BJ (cell line): ENCODE data around the gene SGF29. TPM values are rescaled to one million over a fixed set of nuclear protein-coding genes. Genes with fewer than 3 reads are reported as not detected.
"Not testable (repeated sequence)": the region's sequence is repeated elsewhere in the genome, so short reads cannot be mapped to it uniquely, and the experiment has no call there.

ENCODE experiments used
- CTCF ChIA-PET: fragments of 350-600 bp; formaldehyde crosslinking; extraction: SDS; loops from one replicate; lab custom pipeline; 2021; ENCODE audit warnings: antibody characterized with exemption, inconsistent platforms; lab: Yijun Ruan, JAX
- POLR2A ChIA-PET: fragments of 300-600 bp; sonication (Branson Sonifier 250); formaldehyde crosslinking; extraction: SDS; loops from one replicate; lab custom pipeline; 2021; ENCODE audit warnings: antibody characterized with exemption; lab: Charles Lee
- DNase-seq: peaks from one replicate; pipeline ENCODE4 v3.0.0-alpha.2; 2011; ENCODE audit warnings: low read depth
- H3K27me3 ChIP-seq: 2 replicates; pipeline ENCODE4 v1.6.0; 2011; ENCODE audit warnings: low read length; ENCODE audit not compliant: control insufficient read depth, insufficient read depth
- H3K36me3 ChIP-seq: 2 replicates; pipeline ENCODE4 v1.5.1; 2011; ENCODE audit warnings: low read length; ENCODE audit not compliant: control insufficient read depth, insufficient read depth
- H3K4me3 ChIP-seq: 2 replicates; pipeline ENCODE4 v1.5.1; 2011; ENCODE audit warnings: low read depth, mild to moderate bottlenecking, control low read depth, low read length
- polyA plus RNA-seq: library from polyadenylated mRNA; depleted of rRNA; stranded (reverse); fragments of >200 nt; gene quantifications from 2 replicates; pipeline ENCODE4 v1.2.3, GENCODE V29; 2011
- TF ChIP-seq, protein P1 (sequence below): IDR thresholded peaks from 2 replicates; pipeline ENCODE4 v1.5.1; 2011; ENCODE audit warnings: low read depth, mild to moderate bottlenecking, control low read depth, inconsistent platforms, low read length, moderate library complexity; ENCODE audit not compliant: insufficient read depth

The SGF29 gene
- polyA plus RNA-seq, 1 experiment = 2.4 TPM

GRCh38 chr16:28591355-28591754 lies 37.6 kb downstream of the SGF29 start:
- ChIA-PET CTCF (no interaction called here), POLR2A (no interaction called here)
- TF ChIP-seq, protein P1, sequence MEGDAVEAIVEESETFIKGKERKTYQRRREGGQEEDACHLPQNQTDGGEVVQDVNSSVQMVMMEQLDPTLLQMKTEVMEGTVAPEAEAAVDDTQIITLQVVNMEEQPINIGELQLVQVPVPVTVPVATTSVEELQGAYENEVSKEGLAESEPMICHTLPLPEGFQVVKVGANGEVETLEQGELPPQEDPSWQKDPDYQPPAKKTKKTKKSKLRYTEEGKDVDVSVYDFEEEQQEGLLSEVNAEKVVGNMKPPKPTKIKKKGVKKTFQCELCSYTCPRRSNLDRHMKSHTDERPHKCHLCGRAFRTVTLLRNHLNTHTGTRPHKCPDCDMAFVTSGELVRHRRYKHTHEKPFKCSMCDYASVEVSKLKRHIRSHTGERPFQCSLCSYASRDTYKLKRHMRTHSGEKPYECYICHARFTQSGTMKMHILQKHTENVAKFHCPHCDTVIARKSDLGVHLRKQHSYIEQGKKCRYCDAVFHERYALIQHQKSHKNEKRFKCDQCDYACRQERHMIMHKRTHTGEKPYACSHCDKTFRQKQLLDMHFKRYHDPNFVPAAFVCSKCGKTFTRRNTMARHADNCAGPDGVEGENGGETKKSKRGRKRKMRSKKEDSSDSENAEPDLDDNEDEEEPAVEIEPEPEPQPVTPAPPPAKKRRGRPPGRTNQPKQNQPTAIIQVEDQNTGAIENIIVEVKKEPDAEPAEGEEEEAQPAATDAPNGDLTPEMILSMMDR = no peak
- no peak for DNase-seq
- Histone ChIP-seq H3K36me3 (peaks cover 7% of the 10 kb centered on the region), H3K27me3 (no peaks in the 10 kb centered on the region), H3K4me3 (no peak overlapping the region)

DNA sequence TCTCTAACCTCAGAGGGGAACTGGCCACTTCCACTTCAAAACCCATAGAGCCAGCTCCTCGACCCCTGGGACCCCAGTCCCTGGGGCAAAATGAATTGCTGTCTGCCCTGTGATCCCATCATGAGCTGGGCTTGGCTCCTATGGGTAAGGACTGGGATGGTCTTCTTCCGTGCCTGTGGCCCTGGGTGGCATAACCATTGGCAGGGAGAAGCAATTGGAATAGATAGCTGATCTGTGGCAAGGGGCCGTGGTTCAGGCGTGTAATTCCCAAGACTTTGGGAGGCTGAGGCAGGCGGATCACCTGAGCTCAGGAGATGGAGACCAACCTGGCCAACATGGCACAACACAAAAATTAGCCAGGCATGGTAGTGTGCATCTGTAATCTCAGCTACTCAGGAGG lies 38.8 kb downstream of the SGF29 start:
- ChIA-PET POLR2A (interaction anchor here (0.5 kb wide), 1 partner anchor 1242 kb away, joined by 5 read pairs; no protein-coding TSS in a partner anchor), CTCF (interaction anchor here (1.5 kb wide), 1 partner anchor 11 kb away, joined by 6 read pairs; no protein-coding TSS in a partner anchor)
- TF ChIP-seq, protein P1 = no peak
- Histone ChIP-seq H3K27me3 (no peaks in the 10 kb centered on the region), H3K36me3 (peaks cover 7% of the 10 kb centered on the region), H3K4me3 (no peak overlapping the region)
- DNase-seq = no peak

- POLR2A ChIA-PET = interaction anchor here (0.5 kb wide), 1 partner anchor 1241 kb away, joined by 5 read pairs; no protein-coding TSS in a partner anchor
Measured at GRCh38 chr16:28592979-28593553, 39.3 kb downstream of the SGF29 start.

GRCh38 chr16:28595451-28595850 lies 41.7 kb downstream of the SGF29 start:
- H3K27me3 ChIP-seq, H3K36me3 ChIP-seq, CTCF ChIA-PET, POLR2A ChIA-PET, DNase-seq, H3K4me3 ChIP-seq: not testable (repeated sequence)

More at GRCh38 chr16:28592979-28593553, 39.3 kb downstream of the SGF29 start:
- no peak for DNase-seq
- CTCF ChIA-PET = interaction anchor here (1.5 kb wide), 1 partner anchor 10 kb away, joined by 6 read pairs; no protein-coding TSS in a partner anchor
- Histone ChIP-seq H3K27me3 (peaks cover 2% of the 10 kb centered on the region), H3K36me3 (peaks cover 7% of the 10 kb centered on the region), H3K4me3 (no peak overlapping the region)
- TF ChIP-seq, protein P1 = no peak

- TF ChIP-seq, protein P1 = no peak
- H3K27me3 ChIP-seq = peaks cover 3% of the 10 kb centered on the region
- H3K36me3 ChIP-seq = no peaks in the 10 kb centered on the region; the same call in 1 of the 2 replicates
- ChIA-PET POLR2A (no interaction called here), CTCF (no interaction called here)
- DNase-seq = no peak
- H3K4me3 ChIP-seq = no peak overlapping the region
Measured at GRCh38 chr16:28596115-28596630, 42.5 kb downstream of the SGF29 start.
